ENCODE results near the gene UNC5C.

GRCh38 chr4:95580226-95580625 lies 31.5 kb upstream of the UNC5C start:
- TF ChIP-seq POLR2A (IDR thresholded peaks at IDR 0.05) = no peak
- TF ChIP-seq POLR2AphosphoS5 (IDR thresholded peaks at IDR 0.05; ENCODE audit: insufficient read depth in 1 of 2, low read depth in 1 of 2) = no peak
- no peak for TF ChIP-seq CTCF (IDR thresholded peaks at IDR 0.05)

Measured in vagina (tissue), 2 donors.